GM18507 (cell line): Measurements from ENCODE around the gene PTX4.

ENCODE experiments used
- DNase-seq: peaks from one replicate; pipeline ENCODE4 v3.0.0; 2011; ENCODE audit warnings: low read depth; ENCODE audit not compliant: insufficient read length; ENCODE audit errors: extremely low spot score
- FAIRE-seq: peaks from 2 replicates; lab custom pipeline; 2011; peaks lifted over from hg19 to GRCh38; lab: Jason Lieb, UNC

Gene PTX4

DNA sequence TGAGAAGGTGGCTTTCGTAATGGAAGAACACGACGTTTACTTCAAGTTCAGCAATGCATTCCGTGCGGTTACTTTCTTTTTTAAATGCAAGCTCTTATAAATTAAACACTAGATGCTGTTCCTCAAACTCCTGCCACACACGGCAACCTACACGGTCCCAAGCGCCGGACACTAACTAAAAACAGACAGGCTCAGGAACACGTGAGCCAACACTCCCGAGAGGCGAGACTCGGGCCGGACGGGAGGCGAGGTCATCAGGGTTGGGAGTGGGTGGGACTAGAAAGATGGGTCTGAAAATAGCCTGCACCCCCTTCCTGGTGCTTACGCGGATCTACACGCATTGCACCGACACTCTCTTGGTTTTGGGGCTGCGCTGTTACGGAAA, 20.3 kb downstream of the PTX4 start:
- DNase-seq = no peak
- FAIRE-seq = no peak

DNA sequence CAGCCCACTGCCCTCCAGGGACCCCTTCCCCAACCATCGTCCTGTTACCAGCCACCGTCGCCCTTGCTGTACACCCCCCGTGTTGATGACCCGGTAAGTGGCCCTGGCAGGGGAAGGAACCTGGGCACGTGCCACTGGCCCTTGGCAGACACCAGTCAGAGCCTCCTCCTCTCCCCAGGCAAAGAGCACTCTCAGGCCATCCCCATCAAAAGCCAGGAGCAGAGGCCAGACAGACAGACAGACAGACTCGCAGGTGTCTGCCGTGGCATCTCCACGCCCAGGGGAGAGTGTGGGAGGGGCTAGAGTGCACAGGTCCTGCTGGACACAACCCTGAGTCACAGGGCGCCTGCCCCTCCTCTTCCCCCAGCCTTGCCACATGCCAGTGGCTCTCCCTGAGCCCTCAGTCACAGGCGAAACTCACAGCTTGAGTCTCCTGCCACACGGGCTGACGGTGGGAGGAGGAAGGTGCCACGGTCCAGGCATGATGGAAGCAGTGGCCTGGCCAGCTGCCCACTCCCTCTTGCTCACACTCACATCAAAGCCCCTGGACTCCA, 21.7 kb downstream of the PTX4 start:
- no peak for DNase-seq
- FAIRE-seq = no peak

DNA sequence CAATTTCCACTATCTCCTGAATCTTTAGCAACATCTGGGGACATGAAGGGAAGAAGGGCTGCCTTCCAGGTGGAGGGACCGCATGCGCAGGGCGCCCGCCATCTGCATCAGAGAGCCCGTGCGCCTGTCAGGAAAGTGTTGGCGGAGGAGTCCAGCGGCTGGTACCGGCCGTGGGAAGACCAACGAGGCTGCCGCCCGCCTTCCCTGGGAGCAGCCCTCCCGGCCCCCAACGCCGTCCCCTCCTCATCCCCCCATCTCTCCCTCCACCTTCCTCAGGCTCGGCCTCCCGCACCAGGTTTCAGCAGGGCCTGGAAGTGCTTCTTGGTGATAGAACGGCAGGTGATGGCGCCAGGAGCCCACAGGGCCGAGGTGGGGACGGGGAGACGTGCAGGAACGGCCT, 22.7 kb downstream of the PTX4 start:
- DNase-seq = no peak
- no peak for FAIRE-seq

DNA sequence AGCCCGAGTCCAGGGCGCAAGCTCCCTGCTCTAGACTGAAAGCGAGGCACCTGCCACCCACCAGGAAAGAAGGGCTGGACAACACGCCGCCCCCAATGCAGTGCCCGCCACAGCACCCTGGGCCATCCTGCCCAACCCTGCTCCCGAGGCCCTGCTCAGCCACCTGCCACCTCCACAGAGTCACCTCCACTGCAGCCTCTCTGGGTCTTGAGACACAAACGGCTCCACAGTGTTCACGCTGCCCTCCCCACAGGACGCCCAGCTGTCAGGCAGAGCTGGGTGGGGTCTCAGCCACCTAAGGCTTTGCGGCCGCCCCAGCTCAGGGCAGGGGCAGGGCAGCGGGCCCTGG, 23.2 kb downstream of the PTX4 start:
- FAIRE-seq (no peak), DNase-seq (no peak)

DNA sequence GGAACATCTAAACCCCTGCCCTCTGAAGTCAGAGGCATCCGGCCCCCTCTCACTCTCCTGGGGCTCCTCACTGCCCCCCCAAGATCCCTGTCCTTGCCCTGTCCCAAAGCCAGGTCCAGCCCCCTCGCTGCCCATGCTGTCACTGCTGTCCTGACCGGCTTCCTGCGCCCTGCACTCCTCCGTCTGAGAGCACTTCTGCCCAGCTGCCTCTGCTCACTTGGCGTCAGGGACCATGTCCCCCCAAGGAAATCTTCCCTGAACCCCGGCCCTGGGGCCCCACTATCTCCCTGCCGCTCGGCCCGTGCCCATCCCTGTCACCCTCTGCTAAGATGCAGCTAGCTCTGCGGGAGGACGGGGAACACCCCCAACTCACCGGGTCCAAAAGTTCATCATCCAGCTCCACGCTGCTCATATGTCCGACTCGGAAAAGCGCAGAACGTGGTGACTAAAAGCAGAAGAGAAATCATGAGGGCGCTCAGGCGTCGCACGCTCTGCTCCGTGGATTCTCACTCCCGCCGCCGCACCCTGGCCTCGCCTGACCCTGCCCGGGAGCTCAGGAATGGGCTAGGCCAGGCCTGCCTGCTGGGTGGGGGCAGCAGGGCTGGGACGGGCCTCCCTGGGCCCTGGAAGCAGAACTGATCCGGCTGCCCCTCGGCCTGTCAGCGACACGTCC, 23.7 kb downstream of the PTX4 start:
- no peak for DNase-seq
- FAIRE-seq = no peak

DNA sequence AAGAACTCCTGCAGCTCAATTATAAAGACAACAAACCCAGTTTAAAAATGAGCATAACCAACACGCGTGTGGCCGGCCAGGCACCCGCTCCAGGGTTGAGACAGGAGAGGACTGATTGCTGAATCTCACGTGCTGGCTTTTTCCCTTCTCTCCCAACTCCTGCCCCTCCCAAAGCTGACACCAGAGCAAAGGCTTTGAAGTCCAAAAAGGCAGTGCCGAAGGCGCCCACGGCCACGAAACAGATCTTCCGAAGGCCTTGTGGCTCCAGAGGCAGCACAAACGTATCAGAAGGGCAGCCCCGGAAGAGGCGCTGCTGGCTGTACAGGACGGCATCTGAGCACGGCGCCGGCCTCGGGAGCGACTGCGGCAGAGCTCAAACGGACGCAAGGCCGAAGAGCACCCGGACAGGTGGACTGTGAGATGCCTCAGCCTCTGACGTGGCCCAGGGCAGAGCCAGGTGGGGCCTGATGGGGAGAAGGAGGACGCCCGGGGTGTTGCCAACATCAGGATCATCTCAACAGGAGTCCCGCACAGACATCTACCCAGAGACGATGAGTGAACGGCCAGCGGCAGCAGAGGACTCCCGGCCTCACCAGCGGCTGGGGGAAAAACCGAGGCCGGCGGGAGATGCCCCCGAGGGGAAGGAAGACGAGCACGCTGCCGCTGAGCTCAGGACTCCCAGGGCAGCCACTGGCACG, 24.4 kb downstream of the PTX4 start:
- no peak for DNase-seq
- FAIRE-seq = no peak

DNA sequence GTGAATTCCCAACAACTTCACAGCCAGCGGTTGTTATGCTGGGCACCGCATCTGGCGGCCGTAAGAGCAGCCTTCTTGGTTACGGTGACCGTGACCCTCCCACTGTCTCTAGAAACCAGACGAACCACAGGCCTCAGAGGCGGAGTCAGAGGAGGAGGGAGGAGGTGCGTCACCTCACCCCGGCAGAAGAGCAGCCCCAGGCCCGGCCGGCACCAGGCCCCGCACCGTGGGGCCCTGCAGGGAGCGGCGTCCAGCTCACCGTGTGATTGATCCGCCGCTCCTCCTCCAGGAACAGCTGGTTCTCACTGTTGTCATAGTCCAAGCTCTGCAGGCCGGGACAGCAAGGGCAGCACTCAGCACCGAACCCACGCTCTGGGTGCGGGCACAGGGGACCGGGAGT, 27.6 kb downstream of the PTX4 start:
- DNase-seq (no peak), FAIRE-seq (no peak)

DNA sequence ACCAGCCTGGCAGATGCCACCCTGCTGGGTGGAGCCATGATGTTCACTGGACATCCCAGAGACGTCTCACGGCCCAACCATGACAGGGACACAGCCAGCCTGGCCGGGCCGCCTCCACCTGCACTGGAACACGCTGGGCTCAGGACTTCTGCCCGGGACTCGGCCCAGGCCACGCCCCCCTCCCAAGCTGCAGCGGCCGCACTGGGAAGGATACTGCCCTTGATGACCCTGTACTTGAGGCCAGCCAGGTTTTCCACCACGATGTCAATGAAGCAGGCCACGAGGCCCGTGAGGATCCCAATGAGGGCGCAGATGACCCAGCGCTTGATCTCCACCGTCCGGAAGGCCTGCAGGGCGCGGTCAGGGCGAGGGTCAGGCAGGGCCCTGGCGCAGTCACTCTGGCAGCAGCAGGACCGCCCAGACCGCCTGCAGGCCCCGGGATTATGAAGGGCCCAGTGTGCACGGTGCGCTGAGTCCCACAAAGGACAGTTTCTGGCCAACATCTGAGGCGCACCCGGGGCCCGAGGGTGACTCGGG, 28.1 kb downstream of the PTX4 start:
- DNase-seq (no peak), FAIRE-seq (no peak)

DNA sequence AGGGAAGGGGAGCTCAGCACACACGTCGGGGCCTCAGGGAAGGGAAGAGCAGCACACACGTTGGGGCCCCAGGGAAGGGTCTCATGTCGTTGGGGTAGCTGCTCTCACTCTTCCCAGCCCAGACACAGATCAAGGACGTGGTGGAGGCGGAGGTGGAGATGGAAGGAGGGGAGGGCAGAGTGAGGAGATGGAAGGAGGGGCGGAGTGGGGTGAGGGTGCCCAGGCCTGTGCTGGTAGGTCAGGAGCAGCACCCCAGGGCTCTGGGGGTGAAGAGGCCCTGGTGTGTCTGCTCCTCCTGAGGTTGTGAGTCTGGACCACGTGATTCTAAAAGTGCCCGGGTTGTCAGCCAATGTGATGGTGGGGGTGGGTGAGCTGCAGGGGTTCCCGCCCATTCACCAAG, 28.8 kb downstream of the PTX4 start:
- no peak for FAIRE-seq
- DNase-seq = no peak

DNA sequence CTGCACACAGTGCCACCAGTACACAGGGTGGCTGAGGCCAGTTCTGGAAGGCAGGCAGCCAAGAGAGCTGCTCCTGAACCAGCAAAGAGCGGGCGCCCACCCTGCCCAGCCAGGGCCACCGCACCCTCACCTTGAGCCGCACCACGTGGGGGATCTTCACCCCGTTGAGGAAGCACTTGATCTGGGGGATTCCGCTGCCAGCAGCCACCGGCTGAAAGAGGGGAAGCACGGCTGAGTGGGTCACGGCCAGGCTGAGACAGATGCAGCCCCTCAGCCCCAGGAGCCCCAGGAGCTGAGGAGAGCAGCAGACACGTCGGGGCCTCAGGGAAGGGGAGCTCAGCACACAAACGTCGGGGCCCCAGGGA, 29.8 kb downstream of the PTX4 start:
- FAIRE-seq (peak; percentile 53), DNase-seq (no peak)

DNA sequence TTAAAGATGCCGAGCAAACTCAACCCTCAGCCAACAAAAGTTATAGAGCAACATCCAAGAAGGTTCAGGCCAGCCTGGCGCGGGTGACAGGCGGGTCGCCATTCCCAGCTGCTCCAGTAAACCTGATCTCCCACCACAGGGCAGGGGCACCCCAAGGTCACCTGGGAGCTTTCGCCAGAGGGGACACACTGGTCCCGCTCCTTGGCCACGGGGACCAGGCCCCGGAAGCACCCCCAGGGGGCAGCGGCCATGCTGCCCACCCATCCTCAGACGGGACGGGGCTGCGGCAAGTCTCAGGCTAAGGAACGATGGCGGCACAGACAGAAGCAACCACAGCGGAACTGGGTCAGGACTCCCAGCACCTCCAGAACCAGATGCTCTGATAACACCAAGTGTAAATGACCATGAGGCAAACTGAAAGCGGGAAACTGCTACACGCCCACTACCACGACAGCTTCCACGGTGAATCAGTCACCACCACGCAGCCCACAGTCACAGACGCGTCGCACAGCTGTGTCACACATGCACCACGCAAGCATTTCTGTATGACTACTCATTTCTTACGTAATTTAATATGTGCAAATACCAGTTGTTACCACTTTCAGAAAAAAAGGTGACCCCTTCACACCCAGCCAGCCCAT, 30.3 kb downstream of the PTX4 start:
- no peak for FAIRE-seq
- no peak for DNase-seq

DNA sequence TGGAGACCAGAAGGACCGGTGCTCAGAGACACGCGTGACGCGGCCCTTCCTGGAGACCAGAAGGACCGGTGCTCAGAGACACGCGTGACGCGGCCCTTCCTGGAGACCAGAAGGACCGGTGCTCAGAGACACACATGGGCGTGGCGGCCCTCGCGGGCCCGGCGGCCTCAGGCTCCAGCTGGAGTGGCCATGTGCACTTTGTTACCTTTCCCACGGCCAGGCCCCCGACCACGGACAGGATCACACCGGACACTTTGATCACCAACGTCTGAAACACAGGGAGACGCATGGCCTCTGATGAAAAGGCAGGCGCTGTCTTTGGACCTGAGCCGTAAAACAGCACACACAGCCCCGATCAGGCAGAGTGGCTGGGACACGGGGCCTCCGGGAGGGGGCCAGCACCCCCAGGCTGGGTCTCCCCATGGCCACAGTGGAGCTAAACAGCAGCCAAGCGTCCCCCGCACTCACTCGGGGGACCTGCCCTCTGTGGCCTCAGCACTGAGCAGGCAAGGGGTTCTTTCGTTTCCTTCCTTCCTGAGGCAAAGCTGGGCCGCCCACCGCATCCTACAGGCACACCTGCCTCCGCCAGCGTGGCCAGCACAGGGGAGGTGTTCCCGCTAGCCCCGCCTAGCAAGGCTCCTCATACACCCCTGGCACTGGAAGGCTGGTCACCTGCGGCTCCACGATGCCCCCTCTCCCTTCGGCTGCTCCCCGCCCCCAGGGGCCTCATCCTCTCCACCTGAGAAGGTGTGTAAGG, 31.1 kb downstream of the PTX4 start:
- DNase-seq (no peak), FAIRE-seq (no peak)

DNA sequence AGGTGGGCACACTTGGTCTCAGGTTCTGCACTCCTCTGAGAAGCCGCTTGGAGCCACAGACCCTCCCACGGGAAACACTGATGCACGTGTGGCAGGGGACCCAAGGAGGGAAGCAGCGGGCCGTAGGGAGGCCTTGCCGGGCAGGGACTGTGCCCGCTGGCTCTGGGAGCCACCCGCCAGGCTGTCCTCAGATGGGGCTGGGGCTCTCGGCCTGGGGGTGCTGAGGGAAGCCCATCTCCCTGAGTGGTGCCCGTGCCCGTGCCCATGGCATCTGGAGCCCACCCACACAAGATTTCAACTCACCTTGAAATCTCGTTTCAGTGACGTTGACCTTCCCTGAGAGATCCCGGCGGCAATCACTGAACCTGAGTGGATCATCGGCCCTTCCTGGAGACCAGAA, 31.8 kb downstream of the PTX4 start:
- DNase-seq (no peak), FAIRE-seq (no peak)

DNA sequence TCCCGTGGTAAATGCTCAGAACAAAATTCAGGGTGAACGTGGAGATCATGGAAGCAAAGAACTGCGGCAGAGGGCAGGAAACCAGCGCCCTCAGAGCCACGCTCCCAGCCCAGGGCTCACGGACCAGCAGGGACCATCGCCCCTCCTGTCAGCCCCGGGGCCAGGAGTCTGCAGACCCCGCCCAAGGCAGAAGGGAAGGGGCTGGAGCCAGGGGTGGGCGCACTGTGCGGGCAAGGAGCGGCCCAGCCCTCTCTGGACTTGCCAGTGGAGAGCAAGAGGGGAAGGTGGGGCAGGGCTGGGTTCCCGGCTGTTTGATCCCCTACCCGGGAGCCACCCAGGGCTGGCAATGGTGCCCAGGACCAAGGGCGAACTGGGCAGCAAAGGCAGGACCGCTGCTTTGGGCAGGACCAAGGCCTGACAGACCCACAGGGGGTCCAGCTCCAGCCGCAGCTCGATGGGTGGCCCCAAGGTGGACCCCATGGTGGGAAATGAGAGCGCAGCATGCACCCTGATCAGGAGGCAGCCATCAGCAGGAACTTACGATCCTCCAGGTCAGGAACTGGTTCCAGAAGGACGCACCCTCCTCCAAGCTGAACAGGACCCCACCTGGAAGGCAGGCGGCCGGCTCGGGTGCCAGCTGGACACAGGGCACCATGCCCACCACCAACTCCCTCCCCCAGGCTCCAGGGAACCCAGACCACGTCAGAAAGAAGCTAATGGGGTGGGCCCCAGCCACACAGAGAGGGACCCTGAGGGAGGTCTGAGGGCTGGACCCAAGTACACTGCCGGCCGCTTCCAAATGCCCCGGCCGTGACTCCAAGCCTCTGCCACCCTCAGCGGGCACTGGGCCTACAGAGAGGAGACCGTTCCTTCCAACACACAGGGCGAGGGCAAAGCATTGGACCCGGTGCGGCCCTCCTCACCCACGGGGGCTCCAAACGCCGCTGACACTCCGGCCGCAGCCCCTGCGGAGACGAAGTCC, 33.3 kb downstream of the PTX4 start:
- DNase-seq = no peak
- no peak for FAIRE-seq

DNA sequence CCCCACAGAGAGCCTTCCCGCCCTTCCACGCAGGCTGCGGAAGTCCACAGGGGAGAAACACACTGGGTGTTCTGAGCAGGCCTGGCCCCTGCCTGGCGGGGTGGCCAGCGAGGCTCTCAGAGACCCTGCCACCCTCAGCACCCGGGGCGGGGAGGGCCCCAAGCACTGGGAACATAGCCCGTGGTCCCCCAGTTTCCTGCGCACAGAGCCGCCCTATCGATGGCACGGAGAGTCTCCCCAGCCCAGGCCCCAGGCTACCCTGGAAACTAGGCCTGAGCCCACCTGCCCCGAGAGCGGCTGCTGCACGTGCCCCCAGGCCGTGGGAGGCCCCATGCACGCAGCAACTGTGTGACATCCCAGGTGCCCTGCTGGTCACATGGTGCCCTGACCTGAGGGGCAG, 34.2 kb downstream of the PTX4 start:
- DNase-seq (no peak), FAIRE-seq (no peak)

DNA sequence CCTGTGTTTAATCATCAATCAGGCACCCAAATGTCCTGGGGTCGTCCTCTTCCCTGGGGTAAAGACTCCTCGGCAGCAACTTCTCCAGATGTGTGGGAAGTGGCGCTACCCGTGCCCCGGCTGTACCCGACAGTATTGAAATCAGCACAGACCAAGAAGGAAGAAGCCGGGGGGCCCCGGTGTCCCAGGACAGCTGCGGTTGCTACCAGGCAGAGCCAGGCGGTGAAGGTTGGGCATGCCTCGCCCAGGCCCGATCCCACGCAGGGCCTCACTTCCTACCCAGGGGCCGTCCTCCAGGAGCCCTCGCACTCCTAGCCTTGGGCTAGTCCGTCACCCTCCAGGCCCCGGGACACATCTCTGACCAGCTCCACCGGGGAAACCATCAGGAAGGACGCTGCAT, 35.4 kb downstream of the PTX4 start:
- DNase-seq = no peak
- no peak for FAIRE-seq

DNA sequence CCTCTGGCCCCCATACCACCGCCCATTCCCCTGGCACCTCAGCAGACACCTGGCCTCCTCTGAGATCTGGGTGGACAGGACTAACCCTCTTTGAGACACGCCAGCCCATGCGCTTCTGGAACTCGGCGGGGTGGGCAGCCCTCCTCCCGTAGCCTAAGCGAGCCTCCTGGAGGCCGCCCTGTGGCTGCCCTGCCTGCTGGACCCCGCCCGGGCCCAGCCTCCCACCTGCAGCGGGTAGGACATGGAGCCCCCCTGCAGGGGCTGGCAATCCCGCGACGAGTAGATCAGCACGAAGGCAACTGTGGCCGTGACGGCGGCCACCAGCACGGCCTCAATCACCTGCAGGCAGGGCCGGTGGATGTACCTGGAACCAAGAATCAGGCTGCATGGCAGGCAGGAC, 36.2 kb downstream of the PTX4 start:
- DNase-seq (no peak), FAIRE-seq (no peak)

DNA sequence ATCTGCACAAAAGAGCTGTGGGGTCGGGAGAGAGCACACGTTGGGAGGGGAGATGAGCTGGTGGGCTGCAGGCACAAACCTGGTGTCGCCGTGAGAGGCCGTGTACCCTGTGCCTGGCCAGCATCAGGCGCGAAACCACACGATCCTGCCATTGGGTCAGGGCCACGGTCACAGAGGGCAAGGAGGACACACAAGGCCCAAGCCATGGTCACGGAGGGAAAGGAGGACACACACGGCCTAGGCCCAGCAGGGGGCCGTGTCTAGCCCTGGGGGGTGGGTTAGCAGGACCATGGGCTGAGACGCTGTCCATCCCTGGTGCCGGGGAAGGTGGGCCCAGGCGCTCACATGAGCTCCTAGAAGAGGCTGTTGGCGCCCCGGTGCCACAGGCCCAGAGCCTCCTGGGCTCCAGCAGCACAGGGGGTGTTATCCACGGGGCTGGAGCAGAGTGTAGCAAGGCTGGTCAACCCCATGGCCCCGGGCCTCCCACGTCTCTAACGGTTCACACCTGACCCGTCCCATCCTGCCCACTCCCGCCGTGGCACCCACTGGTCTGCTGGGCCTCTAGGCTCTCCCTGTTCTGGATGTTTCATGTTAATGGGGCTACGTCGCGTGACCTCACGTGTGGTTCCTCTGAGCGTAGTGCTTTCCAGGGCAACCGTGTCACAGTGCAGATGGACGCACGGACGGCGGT, 36.9 kb downstream of the PTX4 start:
- DNase-seq = no peak
- no peak for FAIRE-seq
